ENCODE measurements around the gene MMP7. TPM values are rescaled to one million over a fixed set of nuclear protein-coding genes. Genes with fewer than 3 reads are reported as not detected.

The MMP7 gene
- total RNA-seq, 2 experiments from 2014 or later = not detected

- H3K27ac ChIP-seq (ENCODE audit: low read depth, low read length, poor library complexity, severe bottlenecking) = no peak overlapping the region
- ChIA-PET POLR2A (interaction anchor here (0.8 to 1.2 kb wide), 6 partner anchors 12 to 276 kb away, joined by 3 to 4 read pairs (median 3); no protein-coding TSS in a partner anchor), CTCF (ENCODE audit: unreplicated experiment) (no interaction called here)
- TF ChIP-seq EZH2phosphoT487 (IDR thresholded peaks at IDR 0.05; ENCODE audit: borderline replicate concordance, low read depth, low read length) (no peak), CTCF (conservative IDR thresholded peaks at IDR 0.05; ENCODE audit: low read length) (no peak)
- intact Hi-C loops (cut with micrococcal nuclease; ENCODE audit: unreplicated experiment) = no loop called here
- no peak overlapping the region for H3K4me3 ChIP-seq (ENCODE audit: low read depth, low read length, poor library complexity, severe bottlenecking)
- H3K4me2 ChIP-seq (ENCODE audit: low read length) = no peak overlapping the region
- BruUV-seq (replicated peaks) = no TSS peak
- H3K36me3 ChIP-seq (ENCODE audit: insufficient read depth, low read length) = no peaks in the 10 kb centered on the region
- no peak for DNase-seq (ENCODE audit: low spot score)
- H3K79me2 ChIP-seq (ENCODE audit: insufficient read depth, low read depth, low read length) = no peaks in the 10 kb centered on the region
- no peaks in the 10 kb centered on the region for H3K9me2 ChIP-seq (ENCODE audit: insufficient read depth, low read length)
- H3K9me3 ChIP-seq (ENCODE audit: low read length) = peaks cover 10% of the 10 kb centered on the region; the same call in 1 of the 2 replicates
- peak overlapping the region; percentile 93 for H2AFZ ChIP-seq (ENCODE audit: low read length)
- H3K4me1 ChIP-seq (ENCODE audit: insufficient read depth, low read length, poor library complexity, severe bottlenecking) = peaks cover 15% of the 10 kb centered on the region
- H4K20me1 ChIP-seq (ENCODE audit: insufficient read depth, low read length) = no peaks in the 10 kb centered on the region
Measured at GRCh38 chr11:102576350-102576749, 45.8 kb upstream of the MMP7 start.

DNA sequence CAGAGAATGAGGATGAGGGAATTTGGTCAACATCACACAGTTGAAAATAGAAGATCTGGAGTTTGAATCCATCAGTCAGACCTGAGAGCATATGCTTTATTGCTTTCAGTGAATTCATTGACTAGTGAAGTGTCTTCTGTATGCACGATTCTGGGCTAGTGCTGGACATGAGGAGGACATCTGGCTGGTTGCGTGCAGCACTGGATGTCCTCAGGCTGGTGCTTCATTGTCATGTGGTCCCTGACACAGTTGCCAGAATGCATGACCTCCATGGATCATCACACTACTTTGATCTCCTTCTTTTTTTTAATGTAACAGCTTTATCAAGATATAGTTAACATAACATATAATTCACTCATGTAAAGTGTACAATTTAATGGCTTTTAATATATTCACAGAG lies 44.5 kb upstream of the MMP7 start:
- no peak overlapping the region for H3K27ac ChIP-seq (ENCODE audit: low read depth, low read length, poor library complexity, severe bottlenecking)
- H3K36me3 ChIP-seq (ENCODE audit: insufficient read depth, low read length) = no peaks in the 10 kb centered on the region
- TF ChIP-seq EZH2phosphoT487 (IDR thresholded peaks at IDR 0.05; ENCODE audit: borderline replicate concordance, low read depth, low read length) (no peak), CTCF (conservative IDR thresholded peaks at IDR 0.05; ENCODE audit: low read length) (no peak)
- H3K79me2 ChIP-seq (ENCODE audit: insufficient read depth, low read depth, low read length) = no peaks in the 10 kb centered on the region
- BruUV-seq (replicated peaks) = no TSS peak
- H3K9me2 ChIP-seq (ENCODE audit: insufficient read depth, low read length) = no peaks in the 10 kb centered on the region
- CTCF ChIA-PET (ENCODE audit: unreplicated experiment) = no interaction called here
- H4K20me1 ChIP-seq (ENCODE audit: insufficient read depth, low read length) = no peaks in the 10 kb centered on the region
- H3K4me1 ChIP-seq (ENCODE audit: insufficient read depth, low read length, poor library complexity, severe bottlenecking) = peaks cover 5% of the 10 kb centered on the region
- intact Hi-C loops (cut with micrococcal nuclease; ENCODE audit: unreplicated experiment) = no loop called here
- no peak overlapping the region for H2AFZ ChIP-seq (ENCODE audit: low read length)
- DNase-seq (ENCODE audit: low spot score) = no peak
- POLR2A ChIA-PET = interaction anchor here (0.9 to 1.9 kb wide), 4 partner anchors 15 to 66 kb away, joined by 3 to 10 read pairs (median 4); no protein-coding TSS in a partner anchor
- peaks cover 10% of the 10 kb centered on the region; the same call in 1 of the 2 replicates for H3K9me3 ChIP-seq (ENCODE audit: low read length)
- no peak overlapping the region for H3K4me3 ChIP-seq (ENCODE audit: low read depth, low read length, poor library complexity, severe bottlenecking)
- no peak overlapping the region for H3K4me2 ChIP-seq (ENCODE audit: low read length)

DNA sequence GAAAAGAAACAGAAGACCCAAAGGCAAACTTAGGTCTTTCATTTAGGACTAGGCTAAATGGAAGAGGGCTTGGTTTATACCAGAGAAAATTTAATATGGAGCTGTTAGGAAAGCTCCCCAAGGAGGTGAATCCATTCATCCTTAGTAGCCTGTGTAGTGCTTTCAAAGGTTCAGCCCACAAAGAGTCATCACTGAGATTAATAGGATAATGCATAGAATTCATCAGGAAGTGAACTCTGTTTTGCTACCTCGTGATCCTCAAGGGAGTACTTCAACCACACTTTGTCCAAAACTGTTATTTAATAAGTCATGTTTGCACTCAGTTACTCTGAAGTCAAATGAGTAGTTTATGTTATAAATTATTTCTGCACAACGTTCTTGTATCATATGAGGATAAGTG lies 43.3 kb upstream of the MMP7 start:
- peaks cover 5% of the 10 kb centered on the region for H3K4me1 ChIP-seq (ENCODE audit: insufficient read depth, low read length, poor library complexity, severe bottlenecking)
- H3K36me3 ChIP-seq (ENCODE audit: insufficient read depth, low read length) = no peaks in the 10 kb centered on the region
- H3K9me2 ChIP-seq (ENCODE audit: insufficient read depth, low read length) = no peaks in the 10 kb centered on the region
- BruUV-seq (replicated peaks) = no TSS peak
- TF ChIP-seq CTCF (conservative IDR thresholded peaks at IDR 0.05; ENCODE audit: low read length) (no peak), EZH2phosphoT487 (IDR thresholded peaks at IDR 0.05; ENCODE audit: borderline replicate concordance, low read depth, low read length) (no peak)
- H3K4me3 ChIP-seq (ENCODE audit: low read depth, low read length, poor library complexity, severe bottlenecking) = no peak overlapping the region
- no peak overlapping the region for H3K27ac ChIP-seq (ENCODE audit: low read depth, low read length, poor library complexity, severe bottlenecking)
- DNase-seq (ENCODE audit: low spot score) = no peak
- H3K9me3 ChIP-seq (ENCODE audit: low read length) = peaks cover 15% of the 10 kb centered on the region; the same call in 1 of the 2 replicates
- no peaks in the 10 kb centered on the region for H3K79me2 ChIP-seq (ENCODE audit: insufficient read depth, low read depth, low read length)
- H3K4me2 ChIP-seq (ENCODE audit: low read length) = no peak overlapping the region
- H2AFZ ChIP-seq (ENCODE audit: low read length) = no peak overlapping the region
- intact Hi-C loops (cut with micrococcal nuclease; ENCODE audit: unreplicated experiment) = no loop called here
- ChIA-PET POLR2A (interaction anchor here (1.9 kb wide), 1 partner anchor 14 kb away, joined by 10 read pairs; no protein-coding TSS in a partner anchor), CTCF (ENCODE audit: unreplicated experiment) (no interaction called here)
- no peaks in the 10 kb centered on the region for H4K20me1 ChIP-seq (ENCODE audit: insufficient read depth, low read length)
